ENCODE results near the gene CDH4. TPM values are rescaled to one million over a fixed set of nuclear protein-coding genes. Genes with fewer than 3 reads are reported as not detected.

The CDH4 gene
- total and polyA plus RNA-seq, 9 of the 15 experiments (the other 6 are each of a cell fraction or from before 2014, with no cell fraction given): 0.04 TPM; not detected in 8

- Histone ChIP-seq H4K20me1 (replicated peaks; ENCODE audit: control insufficient read depth, insufficient read depth, low read length) (0 out of 2 replicates have a peak, but pooled peaks cover 3% of the 10 kb centered on the region), H3K4me1 (replicated peaks in 1 of 2; ENCODE audit: control insufficient read depth in 2 of 2, insufficient read depth in 2 of 2, low read length in 2 of 2) (peaks cover 0 to 4% of the 10 kb centered on the region in 2 experiments; a peak in 2 of 5 replicates), H3K4me2 (ENCODE audit: insufficient read depth, low read length) (no peak overlapping the region), H3K9ac (ENCODE audit: insufficient read depth in 1 of 2, low read depth in 2 of 2, low read length in 2 of 2) (no peak overlapping the region), H3K9me1 (ENCODE audit: control insufficient read depth, insufficient read depth, low read length) (no peaks in the 10 kb centered on the region), H2AFZ (ENCODE audit: low read depth, low read length) (no peak overlapping the region), H3K79me2 (ENCODE audit: control insufficient read depth, insufficient read depth, low read length) (no peaks in the 10 kb centered on the region), H3K9me3 (replicated peaks; ENCODE audit: control insufficient read depth, insufficient read depth, low read depth, low read length) (no peaks in the 10 kb centered on the region), H3K27ac (ENCODE audit: extremely low read depth, low read depth, low read length) (no peak overlapping the region), H3K27me3 (ENCODE audit: control insufficient read depth in 2 of 2, insufficient read depth in 2 of 2, low read length in 2 of 2) (peaks cover 9 to 41% of the 10 kb centered on the region in 2 experiments; a peak in 3 of 5 replicates), H3K36me3 (ENCODE audit: control insufficient read depth, insufficient read depth, low read length) (no peaks in the 10 kb centered on the region), H3K4me3 (no peak overlapping the region)
- ChIA-PET POLR2A (interaction anchor here (1.2 kb wide), 1 partner anchor 208 kb away, joined by 4 read pairs; no protein-coding TSS in a partner anchor), CTCF (ENCODE audit: low intra/inter-chr PET ratio) (interaction anchor here (0.6 kb wide), 1 partner anchor 311 kb away, joined by 4 read pairs; no protein-coding TSS in a partner anchor)
- TF ChIP-seq HOMEZ (CRISPR knock-in tag; IDR thresholded peaks at IDR 0.05) (no peak), YBX1 (IDR thresholded peaks at IDR 0.05) (no peak), EGR1 (conservative IDR thresholded peaks at IDR 0.05) (no peak), BRCA1 (IDR thresholded peaks at IDR 0.05) (no peak), BRCA1 (CRISPR knock-in tag; IDR thresholded peaks at IDR 0.05) (no peak), ASH1L (IDR thresholded peaks at IDR 0.05; ENCODE audit: borderline replicate concordance, low read depth, partially characterized antibody) (no peak), PYGO2 (tag; IDR thresholded peaks at IDR 0.05) (no peak), ZBTB2 (IDR thresholded peaks at IDR 0.05) (no peak), TARDBP (IDR thresholded peaks at IDR 0.05) (no peak), NUFIP1 (IDR thresholded peaks at IDR 0.05; ENCODE audit: partially characterized antibody) (no peak)
- ATAC-seq (no peak), DNase-seq (ENCODE audit: extremely low read depth in 1 of 4, low spot score in 3 of 4) (no peak), FAIRE-seq (no peak)
- in situ Hi-C loops (cut with MboI): no loop called here
- no TSS peak for BruUV-seq (replicated peaks)
- intact Hi-C loops (cut with micrococcal nuclease): no loop called here
- under 1% methylated on average over 13 of the region's 13 CpGs for WGBS (ENCODE audit: insufficient coverage, low coverage, missing lambda C conversion rate)
Measured at GRCh38 chr20:61556673-61557072, 304.6 kb downstream of the CDH4 start.
